ENCODE measurements around the gene MAP3K6.
"Not testable (repeated sequence)": the region's sequence is repeated elsewhere in the genome, so short reads cannot be mapped to it uniquely, and the experiment has no call there.

Gene MAP3K6, protein sequence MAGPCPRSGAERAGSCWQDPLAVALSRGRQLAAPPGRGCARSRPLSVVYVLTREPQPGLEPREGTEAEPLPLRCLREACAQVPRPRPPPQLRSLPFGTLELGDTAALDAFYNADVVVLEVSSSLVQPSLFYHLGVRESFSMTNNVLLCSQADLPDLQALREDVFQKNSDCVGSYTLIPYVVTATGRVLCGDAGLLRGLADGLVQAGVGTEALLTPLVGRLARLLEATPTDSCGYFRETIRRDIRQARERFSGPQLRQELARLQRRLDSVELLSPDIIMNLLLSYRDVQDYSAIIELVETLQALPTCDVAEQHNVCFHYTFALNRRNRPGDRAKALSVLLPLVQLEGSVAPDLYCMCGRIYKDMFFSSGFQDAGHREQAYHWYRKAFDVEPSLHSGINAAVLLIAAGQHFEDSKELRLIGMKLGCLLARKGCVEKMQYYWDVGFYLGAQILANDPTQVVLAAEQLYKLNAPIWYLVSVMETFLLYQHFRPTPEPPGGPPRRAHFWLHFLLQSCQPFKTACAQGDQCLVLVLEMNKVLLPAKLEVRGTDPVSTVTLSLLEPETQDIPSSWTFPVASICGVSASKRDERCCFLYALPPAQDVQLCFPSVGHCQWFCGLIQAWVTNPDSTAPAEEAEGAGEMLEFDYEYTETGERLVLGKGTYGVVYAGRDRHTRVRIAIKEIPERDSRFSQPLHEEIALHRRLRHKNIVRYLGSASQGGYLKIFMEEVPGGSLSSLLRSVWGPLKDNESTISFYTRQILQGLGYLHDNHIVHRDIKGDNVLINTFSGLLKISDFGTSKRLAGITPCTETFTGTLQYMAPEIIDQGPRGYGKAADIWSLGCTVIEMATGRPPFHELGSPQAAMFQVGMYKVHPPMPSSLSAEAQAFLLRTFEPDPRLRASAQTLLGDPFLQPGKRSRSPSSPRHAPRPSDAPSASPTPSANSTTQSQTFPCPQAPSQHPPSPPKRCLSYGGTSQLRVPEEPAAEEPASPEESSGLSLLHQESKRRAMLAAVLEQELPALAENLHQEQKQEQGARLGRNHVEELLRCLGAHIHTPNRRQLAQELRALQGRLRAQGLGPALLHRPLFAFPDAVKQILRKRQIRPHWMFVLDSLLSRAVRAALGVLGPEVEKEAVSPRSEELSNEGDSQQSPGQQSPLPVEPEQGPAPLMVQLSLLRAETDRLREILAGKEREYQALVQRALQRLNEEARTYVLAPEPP (N-terminal part only)

DNA sequence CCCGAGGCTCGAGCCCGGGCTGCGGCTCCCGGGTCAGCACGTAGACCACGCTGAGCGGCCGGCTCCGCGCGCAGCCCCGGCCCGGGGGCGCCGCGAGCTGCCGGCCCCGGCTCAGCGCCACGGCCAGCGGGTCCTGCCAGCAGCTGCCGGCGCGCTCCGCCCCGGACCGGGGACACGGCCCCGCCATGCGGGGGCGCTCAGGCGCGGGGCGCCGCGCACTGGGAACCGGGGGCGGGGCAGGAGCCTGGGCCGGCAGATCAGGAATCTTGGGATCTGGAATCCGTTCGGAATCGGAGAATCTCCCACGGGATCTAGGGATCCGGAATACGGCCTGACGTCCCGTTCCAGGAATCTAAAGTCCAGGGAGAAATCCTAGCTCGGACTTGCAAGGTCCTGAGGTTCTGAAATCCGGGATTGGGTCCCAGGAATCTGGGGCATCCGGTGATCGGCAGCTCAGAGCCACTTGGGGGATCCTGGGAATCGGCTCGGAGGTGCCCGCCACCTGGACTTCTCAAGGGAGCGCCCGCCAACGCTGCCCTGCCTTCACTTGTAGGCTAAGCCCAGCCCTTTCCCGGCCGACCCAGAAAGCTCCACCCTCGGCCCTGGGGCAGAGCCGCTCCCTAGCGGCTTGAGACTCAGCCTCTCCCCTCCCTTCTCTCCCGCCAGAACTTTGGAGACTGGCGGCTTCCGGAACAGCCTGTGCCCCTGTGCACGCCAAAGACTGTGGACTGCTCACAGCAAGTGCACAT is at the start of gene MAP3K6:
Gene MAP3K6, minus strand, starts transcription at position 551 of the 749 bp plus-strand sequence. Its CDS starts 364 bp downstream, at position 187.
- peak; percentile 83 for DNase-seq (ENCODE audit: low spot score)

DNA sequence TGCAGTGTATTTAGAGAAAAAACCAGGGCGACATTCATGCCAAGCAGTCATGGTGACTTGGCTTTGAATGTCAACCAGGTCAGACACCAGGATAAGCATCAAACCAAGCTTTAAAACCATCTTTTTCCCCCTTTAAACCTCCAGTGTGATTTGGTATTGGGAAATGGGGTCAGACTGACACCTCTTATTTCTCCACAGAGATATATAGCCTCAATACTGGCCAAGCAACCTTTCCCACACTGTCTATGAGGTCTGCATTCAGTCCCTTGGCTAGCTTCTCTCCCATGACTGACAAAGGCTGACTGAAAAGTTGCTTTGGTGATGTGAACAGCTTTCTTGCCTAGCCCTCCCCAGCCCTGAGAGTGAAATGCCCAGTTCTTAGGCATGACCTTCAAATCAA is 47.3 kb upstream of the MAP3K6 start:
- DNase-seq (ENCODE audit: low spot score): no peak

DNA sequence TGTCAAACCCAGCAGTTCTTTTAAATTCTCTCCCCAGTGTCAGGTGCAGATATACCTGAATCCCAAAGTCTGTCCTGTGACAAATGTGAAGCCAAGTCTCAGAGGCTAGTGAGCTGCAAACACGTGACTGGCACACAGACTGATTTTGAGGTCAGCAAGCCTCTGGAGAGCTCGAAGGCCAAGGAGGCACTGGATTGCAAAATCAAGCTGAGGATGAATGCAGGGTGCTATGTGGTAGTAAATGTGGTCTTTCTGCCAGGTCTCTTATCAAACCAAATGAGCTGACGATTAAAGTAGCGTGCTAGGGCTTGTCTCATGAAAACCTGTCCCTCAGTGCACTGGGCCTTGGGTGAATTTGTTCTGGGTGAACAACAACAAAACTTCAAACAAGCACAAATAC is 46.2 kb upstream of the MAP3K6 start:
- no peak for DNase-seq (ENCODE audit: low spot score)

DNA sequence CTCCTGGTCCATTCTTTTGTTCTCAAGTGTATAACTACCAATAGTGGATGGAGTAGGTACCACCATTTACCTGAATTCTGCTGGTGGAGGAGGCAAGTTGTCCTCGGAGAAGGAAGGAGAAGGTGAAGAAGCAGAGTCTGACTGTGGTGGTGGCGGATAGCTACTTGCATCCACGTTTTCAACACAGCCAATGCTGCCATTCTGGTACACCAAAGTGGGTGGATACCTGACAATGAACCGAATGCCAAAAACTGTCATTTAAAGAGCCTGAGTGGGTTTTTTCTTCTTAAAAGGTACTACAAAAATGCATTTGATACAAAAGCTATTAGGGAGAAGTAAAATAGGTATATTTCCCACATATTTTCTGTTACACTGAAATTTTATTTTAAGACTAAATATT is 45.7 kb upstream of the MAP3K6 start:
- DNase-seq (ENCODE audit: low spot score): no peak

- DNase-seq (ENCODE audit: low spot score): no peak
These were observed 43.9 kb upstream of the MAP3K6 start for GRCh38 chr1:27410709-27411108.

- no peak for DNase-seq (ENCODE audit: low spot score)
These were observed 42.9 kb upstream of the MAP3K6 start for GRCh38 chr1:27409669-27410068.

DNA sequence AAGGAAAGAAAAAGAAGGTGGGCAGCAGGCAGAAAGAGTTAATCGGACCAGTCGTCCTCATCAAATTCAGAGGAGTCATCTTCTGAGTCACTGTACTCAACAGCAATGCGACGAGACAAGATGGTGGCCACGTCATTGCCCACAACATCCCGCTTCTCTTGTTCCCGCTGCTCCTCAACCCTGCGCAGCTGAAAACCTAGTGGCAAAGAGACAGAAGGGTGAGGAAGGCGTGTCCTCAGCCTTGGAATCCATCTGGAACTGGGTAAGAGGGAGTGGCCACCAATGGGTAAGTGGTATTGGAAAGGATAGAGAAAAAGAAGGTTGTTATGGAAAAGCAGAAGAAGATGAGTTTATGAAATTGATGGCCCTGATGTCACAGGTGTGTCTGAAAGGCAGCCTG is 41.4 kb upstream of the MAP3K6 start:
- DNase-seq (ENCODE audit: low spot score): no peak

GRCh38 chr1:27406791-27407190 is 40.0 kb upstream of the MAP3K6 start:
- DNase-seq (ENCODE audit: low spot score): not testable (repeated sequence)

GRCh38 chr1:27406362-27406680 is 39.6 kb upstream of the MAP3K6 start:
- no peak for DNase-seq (ENCODE audit: low spot score)

- DNase-seq (ENCODE audit: low spot score): not testable (repeated sequence)
These were observed 39.0 kb upstream of the MAP3K6 start for GRCh38 chr1:27405598-27406361.

GRCh38 chr1:27405074-27405473 is 38.3 kb upstream of the MAP3K6 start:
- DNase-seq (ENCODE audit: low spot score): no peak

DNA sequence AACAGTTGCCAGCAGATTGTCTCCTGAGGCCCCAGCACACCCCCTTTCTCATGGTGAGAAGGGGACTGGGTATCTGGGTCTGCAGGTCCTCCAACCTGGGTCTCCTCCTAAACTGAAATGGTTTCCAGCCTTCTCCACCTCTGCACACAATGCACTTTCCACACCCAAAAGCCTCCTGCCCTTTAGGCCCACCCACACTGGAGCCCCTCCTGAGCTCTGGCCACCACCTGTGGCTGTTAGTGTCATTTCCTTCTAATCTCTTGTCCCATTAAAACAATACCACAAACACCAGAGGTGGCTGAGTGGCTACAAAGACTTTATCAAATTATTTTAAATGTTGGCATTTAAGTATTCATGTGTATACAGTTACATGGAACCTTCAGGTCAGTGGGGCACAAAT is 37.2 kb upstream of the MAP3K6 start:
- no peak for DNase-seq (ENCODE audit: low spot score)

- no peak for DNase-seq (ENCODE audit: low spot score)
These were observed 36.4 kb upstream of the MAP3K6 start for GRCh38 chr1:27403065-27403726.

DNA sequence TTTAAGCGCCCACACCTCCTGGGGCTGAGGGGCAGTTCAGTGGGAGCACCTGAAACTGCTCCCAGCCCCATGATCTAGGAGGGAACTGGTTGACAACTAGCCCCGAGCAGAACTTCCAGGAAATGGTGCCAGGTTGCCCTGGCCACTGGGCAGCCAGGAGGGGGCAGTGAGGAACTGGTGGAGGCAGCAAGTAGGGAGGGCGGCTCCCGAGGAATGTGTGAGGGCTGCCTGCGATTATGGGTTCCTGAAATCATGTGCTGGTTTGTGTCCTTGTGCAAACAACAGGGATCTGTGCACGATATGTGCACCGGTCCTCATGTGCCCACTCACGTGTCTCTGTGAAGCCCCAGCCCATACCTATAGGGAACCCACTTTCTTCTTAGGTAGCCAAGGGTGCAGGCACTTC is 35.6 kb upstream of the MAP3K6 start:
- DNase-seq (ENCODE audit: low spot score): no peak

DNA sequence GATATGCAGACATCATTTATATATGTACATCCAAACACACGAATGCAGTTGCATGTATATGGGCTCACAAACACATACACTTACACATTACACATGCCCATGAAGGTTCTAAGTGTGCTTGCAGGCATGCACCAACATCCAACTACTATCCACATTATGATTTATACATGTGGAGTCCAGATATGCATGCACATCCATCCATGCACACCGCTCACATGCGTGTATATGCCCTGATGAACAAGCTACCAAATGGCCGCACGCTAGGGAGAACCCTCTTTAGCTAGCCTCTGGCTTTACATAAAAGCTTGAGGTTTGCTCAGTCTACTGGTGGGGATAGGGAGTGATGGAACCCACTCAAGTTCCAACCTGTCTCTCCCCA is 34.2 kb upstream of the MAP3K6 start:
- DNase-seq (ENCODE audit: low spot score): no peak

GRCh38 chr1:27400082-27400962 is 33.6 kb upstream of the MAP3K6 start:
- no peak for DNase-seq (ENCODE audit: low spot score)

DNA sequence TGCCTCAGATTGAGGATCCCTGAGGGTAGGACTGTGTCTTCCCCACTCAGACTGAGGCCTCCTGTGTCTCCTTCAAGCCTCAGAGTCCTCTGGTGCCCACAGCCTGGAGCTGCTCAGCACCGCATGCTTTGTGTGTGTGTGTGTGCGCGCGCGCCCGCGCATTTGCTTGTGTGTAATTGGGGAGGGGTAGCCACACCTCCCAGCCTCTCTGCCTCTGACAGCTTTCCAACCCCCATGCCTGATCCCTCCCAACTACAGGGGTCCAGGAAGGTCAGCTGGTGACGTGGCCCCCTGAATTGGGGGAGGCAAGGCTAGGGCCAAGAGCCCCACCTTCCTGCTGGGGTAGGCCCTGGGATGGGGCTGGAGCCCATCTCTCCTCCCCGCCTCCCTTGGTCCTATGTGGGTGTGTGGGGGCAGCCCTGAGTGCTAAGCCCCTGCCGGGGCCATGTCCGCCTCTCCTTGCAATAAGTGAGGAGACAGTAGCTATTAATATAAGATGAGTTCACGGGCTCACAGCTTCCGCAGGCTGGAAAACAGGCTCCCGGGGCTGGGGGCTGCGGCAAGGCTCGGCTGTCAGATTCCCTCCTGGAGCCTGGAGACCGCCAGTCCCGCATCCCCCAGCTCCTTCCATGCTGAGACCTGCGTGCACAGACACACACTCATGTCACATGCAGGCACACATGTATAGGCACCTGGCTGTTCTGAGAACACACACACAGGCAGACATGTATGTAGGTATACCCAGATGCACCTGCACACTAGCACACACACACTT is 32.7 kb upstream of the MAP3K6 start:
- no peak for DNase-seq (ENCODE audit: low spot score)

- DNase-seq (ENCODE audit: low spot score): no peak
These were observed 31.8 kb upstream of the MAP3K6 start for GRCh38 chr1:27398405-27399149.

All from RKO (cell line).